Stimulated activated CD4-positive, alpha-beta T cell treated with anti-CD3 and anti-CD28 coated beads, TNF-alpha, amount 100 ng/mL, for 4 hours (primary cell): Measurements from ENCODE around the gene USP19.

Source experiments
- DNase-seq, 3 experiments: peaks; one replicate each; pipeline ENCODE4 v3.0.0-alpha.2; 2020; ENCODE audit warnings: low read depth in 3 of 3

USP19 gene

DNA sequence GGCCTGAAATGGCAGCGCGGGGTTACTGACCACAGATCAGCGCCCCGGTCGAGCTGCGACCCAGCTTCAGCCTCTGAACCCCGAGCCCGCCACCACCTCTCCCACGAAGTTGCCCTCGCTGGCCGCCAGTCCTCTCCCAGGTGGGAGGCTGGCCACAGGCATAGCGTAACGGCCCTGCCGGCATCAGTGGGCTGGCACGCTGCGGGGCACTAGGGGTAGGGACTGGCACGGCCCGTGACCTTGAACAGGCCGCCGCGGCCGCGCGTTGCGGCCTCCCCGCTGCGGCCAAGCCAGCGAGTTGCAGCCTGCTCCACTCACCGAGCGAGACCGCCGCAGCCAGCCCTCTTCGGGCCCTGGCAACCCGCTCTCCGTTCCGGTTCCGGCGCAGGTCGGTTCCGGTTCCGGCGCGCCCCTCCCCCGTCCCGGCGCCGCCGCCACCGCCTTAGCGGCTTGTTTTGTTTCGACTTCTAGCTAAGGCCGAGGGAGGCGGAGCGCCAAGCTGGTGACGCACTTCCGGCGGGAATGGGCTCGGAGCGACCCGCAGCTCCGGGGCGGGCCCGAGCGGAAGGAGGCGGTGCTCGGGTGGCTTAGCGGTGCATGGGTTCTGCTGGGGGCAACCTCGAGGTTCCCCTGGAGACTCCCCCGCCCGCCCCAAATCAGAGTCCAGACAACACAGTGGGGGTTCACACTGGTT, at the start of gene USP19:
USP19 (minus strand) TSS at position 386 of the 694 bp plus-strand sequence. CDS start 1,678 bp downstream, outside the sequence.
- DNase-seq, result peak; percentile 86 to 91 (median 90)

DNA sequence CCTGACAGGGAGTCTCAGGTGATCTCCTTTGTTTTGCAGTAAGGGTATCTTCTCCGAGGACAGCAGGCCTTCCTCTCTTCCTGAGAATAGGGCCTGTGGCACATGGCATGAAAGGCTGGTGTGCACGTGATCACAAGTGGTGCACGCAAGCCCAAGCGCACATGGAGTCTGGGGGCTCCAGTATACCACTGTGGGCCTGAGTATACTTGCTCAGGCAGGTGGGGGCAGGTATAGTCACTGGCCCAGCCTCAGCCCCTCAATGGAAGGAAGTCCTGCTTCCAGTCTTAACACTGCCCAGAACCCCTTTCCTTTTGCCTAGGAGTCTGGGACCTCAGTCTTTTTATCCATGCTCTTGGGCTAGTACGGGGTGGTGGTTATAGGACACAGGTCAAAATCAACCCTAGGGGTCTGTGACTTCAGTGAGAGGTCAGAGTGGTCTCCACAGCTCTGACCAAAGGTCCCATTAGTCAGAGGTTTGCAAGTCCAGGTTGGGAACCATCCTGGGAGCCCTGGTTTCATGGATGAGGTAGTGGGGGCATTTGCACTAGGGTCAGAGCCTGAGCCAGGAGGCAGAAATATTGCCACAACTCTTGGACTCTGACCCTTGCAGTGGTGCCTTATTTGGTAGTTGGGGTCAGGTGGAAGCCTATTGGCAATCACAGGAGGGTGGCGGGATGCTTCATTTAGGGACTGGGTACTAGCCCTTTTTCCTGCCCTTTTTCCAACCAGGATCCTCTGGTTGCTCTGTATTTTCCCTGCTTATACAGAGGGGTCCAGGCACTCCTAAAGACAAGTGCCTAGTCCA, 46.3 kb upstream of the USP19 start:
- no peak for DNase-seq

GRCh38 chr3:49165771-49166751, 45.4 kb upstream of the USP19 start, which contains the start of gene CCDC71:
CCDC71 (minus strand) TSS chr3:49166331; CDS start chr3:49164208, 2,123 bp downstream.
- DNase-seq, result peak; percentile 51 to 63 (median 58)

DNA sequence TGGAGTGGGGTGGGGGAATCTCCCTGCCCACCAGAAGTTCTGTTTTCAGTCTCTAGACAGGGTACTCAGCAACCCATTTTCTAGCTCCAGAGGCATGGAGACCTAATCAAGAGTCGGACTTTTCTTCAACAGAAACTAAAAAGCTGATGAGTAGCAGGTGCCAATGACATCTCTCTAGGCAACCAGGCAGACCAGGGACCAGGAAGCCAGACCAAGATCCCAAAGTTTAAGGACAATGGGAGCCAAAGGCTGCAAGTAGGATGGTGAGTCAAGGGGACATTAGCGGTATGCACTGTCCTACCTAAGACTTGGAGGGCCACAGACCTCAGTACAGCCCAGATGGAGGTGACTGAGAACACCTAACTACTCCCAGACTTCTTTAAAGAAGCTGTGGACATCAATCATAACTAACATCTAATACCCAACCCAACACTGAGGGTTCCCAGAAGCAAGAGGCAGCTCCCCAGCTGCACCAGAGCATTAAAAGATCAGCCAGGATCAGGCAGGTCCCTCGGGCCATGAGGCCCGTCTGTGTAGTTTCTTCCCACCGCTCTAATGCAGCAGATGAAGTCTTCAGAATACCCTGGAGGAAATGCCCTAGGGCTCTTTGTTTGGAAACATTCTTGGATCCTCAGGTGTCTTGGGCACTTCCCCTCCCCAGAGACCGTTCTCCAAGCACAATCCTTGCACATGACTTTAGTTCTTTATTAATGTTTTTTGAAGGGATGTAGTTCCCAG, 44.5 kb upstream of the USP19 start:
- DNase-seq, result no peak

- no peak for DNase-seq
Observed at GRCh38 chr3:49163609-49164008, 43.0 kb upstream of the USP19 start.

DNA sequence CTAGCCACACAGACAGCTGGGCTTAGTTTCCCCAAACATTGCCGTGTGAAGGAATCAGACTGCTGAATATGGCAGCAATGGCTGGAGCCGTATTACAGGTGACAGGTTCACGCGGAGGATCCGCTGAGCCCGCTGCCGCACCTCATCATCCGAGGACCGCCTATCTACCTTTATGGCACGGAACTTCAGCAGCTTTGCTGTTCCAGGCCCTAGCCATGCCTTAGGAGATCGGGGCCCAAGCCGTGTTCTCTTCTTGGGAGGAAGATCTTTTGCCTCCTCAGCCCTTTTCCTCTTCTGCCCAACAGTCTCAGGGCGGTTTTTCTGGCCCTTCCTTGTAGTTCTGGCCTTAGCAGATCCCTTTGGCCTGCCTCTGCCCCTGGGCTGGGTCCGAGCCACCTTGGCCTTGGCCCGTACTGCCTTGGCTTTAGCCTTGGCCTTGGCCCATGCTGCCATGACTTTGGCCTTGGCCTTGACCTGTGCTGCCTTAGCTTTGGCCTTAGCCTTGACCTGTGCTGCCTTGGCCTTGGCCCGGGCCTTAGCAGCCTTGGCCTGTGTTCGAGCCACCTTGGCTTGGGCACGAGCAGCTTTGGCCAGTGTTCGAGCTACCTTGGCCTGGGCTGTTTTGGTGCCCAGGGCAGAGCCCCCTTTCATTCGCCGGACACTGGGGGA, 42.3 kb upstream of the USP19 start:
- no peak for DNase-seq

DNA sequence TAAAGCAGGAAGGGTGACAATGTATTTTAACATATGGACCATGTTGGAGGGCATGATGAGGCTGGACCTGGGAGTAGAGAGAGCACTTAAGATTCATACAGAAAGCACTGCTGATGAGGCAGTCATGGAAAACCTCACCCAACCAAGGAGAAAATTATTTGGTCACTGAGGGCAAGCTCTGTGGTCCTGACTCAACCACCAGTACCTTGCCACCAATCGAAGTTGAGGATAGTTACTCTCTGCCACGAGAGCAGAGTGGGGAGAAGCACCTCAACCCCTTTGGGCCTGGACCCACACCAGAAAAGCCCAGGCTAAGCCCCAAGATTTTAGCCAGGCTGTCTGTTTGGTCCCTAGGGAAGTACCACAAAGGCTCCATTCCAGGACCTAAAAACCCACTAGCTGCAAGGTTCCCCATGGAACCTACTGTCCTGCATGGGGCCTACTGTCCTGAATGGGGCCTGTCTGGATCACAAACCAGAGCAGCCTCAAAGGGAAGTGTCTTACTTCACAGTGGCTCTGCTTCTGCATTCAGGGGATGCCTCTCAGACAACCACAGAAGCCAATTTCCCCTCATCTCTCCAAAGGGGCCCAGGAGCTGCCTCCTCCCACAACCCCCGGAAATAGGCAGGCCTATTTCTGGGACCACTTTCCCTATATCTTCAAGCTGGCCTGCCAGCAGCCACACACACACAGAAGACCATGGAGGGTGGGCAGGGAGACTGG, 41.3 kb upstream of the USP19 start:
- no peak for DNase-seq

DNA sequence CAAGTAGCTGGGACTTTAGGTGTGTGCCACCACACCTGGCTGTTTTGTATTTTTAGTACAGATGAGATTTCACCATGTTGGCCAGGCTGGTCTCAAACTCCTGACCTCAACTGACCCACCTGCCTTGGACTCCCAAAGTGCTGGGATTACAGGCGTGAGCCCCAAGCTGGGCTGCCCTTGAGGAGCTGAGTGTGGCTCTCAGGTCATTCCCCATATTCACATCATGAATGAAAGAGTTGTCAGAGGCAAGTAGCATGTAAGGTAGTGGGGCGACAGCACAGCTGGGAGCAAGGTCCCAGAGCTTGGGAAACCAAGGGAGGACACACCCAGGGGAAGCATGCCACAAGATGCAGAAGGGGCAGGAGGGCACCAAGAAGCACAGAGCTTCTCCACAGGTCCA, 40.6 kb upstream of the USP19 start:
- DNase-seq, result no peak

DNA sequence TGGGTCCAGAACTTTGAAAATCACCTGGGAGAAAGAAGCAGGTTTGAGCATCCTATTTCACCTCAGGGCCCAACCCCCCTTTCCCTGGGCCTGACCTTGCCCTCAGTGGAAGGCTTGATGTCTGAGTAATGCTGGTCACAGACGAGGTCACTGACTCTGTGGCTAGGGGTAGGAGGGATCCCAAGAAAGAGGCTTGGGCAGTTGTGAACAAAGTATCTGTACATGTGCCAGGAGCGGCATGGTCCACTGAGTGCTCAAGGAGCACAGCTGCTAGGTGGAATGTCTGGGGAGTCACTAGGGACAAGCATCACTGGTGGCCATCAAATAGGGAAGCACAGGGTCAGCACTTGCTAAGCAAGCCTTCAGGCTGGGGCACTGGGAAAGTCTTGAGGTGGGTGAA, 38.2 kb upstream of the USP19 start:
- DNase-seq, result no peak

- peak in 2 of 3 experiments; percentile 45 to 48 for DNase-seq
Observed at GRCh38 chr3:49158103-49158709, 37.6 kb upstream of the USP19 start.

- DNase-seq, result no peak
Observed at GRCh38 chr3:49157289-49157688, 36.7 kb upstream of the USP19 start.

- no peak for DNase-seq
Observed at GRCh38 chr3:49153349-49153912, 32.8 kb upstream of the USP19 start.

DNA sequence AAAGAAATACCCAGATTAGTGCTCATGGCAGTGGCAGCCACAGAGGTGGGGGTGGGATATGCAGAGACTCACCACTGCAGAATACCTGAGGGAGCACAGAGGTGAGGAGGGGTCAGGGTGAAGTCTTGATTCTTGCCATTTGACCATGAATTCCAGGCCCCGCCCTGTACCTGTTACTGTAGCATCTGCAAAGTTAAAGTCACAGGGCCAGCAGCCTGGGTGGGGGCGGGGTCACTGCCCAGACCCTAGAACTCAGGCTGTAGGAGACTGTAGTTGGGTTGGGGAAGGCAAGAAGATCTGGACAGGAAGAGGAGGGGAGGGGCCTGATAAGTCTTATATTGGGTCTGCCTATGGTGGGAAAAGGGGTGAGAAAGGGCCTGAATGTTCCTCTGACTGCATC, 31.0 kb upstream of the USP19 start:
- DNase-seq, result no peak

- no peak for DNase-seq
Observed at GRCh38 chr3:49148159-49148558, 27.5 kb upstream of the USP19 start.

GRCh38 chr3:49140080-49140479, 19.5 kb upstream of the USP19 start:
- no peak for DNase-seq

DNA sequence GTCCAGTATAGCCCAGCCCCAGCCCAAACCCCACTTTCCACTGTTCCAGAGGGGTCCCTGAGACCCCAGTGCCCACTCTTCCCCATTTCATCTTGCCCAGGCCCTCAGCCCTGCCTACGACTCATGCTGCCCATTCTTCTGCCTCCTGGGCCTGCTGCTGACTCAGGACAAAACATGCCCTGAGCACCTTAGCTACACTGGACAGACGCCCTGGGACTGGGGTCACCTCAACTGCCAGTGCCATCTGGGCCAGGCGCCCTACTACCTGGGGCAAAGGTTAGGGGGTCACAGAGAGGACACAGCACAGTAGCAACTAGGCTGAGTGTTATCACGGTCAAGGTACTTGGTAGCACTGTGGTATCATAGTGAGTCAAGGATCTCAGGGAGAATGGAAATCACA, 14.9 kb upstream of the USP19 start:
- no peak for DNase-seq

GRCh38 chr3:49134471-49135265, 14.0 kb upstream of the USP19 start:
- no peak for DNase-seq

DNA sequence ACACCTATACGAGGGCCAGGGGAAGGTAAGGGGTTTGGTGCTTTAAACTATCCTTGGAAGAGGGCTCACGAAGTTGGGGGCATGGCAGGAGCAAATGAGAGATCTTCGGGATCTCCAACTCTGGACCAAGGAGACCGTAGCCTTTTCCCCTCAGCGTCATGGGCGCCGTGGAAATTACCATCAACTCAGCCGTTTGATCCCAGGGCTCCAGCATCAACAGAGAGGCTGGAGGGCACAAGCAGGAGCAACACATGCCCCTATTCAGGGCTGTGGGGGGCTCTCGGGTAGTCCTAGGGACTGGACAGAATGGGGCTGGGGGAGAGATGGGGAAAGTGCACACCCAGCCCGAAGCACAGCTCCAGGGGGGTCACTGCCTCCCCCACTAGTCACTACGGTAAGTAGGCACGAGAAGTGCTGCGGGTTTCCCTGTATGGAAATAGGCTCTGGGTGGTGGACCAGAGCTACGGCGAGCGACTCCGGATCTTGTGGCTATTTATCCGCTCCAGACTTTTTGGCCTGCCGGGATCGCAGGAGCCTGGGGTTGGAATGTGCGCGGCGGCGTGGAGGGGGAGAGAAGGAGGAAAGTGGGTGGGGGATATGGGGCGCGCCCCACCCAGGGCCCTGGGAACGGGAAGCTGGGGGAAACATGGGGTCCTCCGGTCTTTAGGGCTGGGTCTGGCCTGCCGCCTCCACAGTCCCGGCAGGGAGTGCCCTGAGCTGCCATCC, 12.8 kb upstream of the USP19 start:
- DNase-seq, result no peak
